HL-60 (cell line): Measurements from ENCODE around the gene ANKRD22.

Experiments
- DNase-seq, 2 experiments: peaks; one replicate each; pipeline ENCODE4 v3.0.0-alpha.2; 2010 to 2020; ENCODE audit warnings: low read depth in 1 of 2, low spot score in 1 of 2
- H3K27ac ChIP-seq: fragments of 250-450 bp; sonication (Bioruptor Pico); replicated peaks from 2 replicates; pipeline ENCODE4 v1.5.1; 2020; ENCODE audit warnings: mild to moderate bottlenecking, moderate library complexity
- H3K27me3 ChIP-seq: fragments of 250-450 bp; sonication (Bioruptor Pico); 2 replicates; pipeline ENCODE4 v1.5.1; 2021; ENCODE audit warnings: mild to moderate bottlenecking, moderate library complexity; ENCODE audit not compliant: insufficient read depth, poor library complexity, severe bottlenecking
- H3K4me3 ChIP-seq: replicated peaks from 2 replicates; pipeline ENCODE4 v1.5.1; 2011; ENCODE audit warnings: mild to moderate bottlenecking, control low read depth, low read length; ENCODE audit not compliant: insufficient read depth
- CTCF ChIP-seq: IDR thresholded peaks from one replicate; pipeline ENCODE4 v1.5.1; 2011; ENCODE audit warnings: low read length, control low read depth, inconsistent platforms; ENCODE audit not compliant: insufficient read depth
- GABPA ChIP-seq: IDR thresholded peaks from 2 replicates; pipeline ENCODE4 v1.6.1; 2012; ENCODE audit warnings: low read depth
- POLR2AphosphoS5 ChIP-seq: IDR thresholded peaks from 2 replicates; pipeline ENCODE4 v1.6.1; 2012; ENCODE audit warnings: low read depth
- REST ChIP-seq: IDR thresholded peaks from 2 replicates; pipeline ENCODE4 v1.6.1; 2012; ENCODE audit warnings: low read depth; ENCODE audit not compliant: insufficient replicate concordance
- SPI1 ChIP-seq: IDR thresholded peaks from 2 replicates; pipeline ENCODE4 v1.6.1; 2012; ENCODE audit warnings: low read depth, mild to moderate bottlenecking, borderline replicate concordance

Gene ANKRD22

DNA sequence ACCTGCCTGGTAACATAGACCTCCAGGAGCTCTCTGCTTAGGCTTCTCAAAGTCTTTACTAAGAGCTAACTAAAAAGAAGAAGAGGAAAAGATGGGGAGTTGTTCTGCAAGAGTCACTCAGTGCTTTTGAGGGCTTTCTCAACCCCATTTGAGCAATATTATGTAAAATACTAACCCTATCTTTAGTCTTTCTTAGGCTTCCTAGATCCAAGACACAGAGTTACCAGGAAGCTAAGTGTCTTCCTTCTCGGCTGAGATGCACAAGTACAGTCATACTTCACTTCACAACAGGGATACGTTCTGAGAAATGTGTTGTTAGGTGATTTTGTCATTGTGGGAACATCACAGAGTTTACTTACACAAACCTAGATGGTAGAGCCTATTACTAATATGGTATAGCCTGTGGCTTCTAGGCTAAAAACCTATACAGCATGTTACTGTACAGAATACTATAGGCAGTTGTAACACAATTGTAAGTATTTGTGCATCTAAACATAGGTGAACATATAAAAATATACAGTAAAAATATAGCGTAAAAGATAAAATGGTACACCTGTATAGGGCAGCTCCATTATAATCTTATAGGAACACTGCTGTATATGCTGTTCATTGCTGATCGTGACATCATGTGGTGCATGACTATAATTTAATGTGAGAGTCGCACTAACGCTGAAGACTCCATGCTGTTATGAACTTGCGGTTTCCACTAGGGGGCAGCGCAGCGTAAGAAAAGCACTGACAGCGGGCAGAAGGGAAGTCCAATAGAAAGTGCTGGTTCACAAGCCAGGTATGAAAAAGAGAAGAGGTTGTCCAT is 16.3 kb downstream of the ANKRD22 start:
- Histone ChIP-seq H3K27me3 (no peaks in the 10 kb centered on the region), H3K4me3 (no peak overlapping the region), H3K27ac (peak overlapping the region; percentile 60)
- DNase-seq: peak; percentile 73 to 90
- no peak for TF ChIP-seq GABPA
- peak; percentile 58; the same call in 1 of the 2 replicates for TF ChIP-seq SPI1
- TF ChIP-seq CTCF: peak; percentile 75

GRCh38 chr10:88833723-88834122 is 17.9 kb downstream of the ANKRD22 start:
- TF ChIP-seq GABPA: no peak
- no peak for TF ChIP-seq REST
- TF ChIP-seq POLR2AphosphoS5: peak; percentile 38; the same call in 1 of the 2 replicates
- peak; percentile 93 for TF ChIP-seq SPI1
- no peak for TF ChIP-seq CTCF
- DNase-seq: peak in 1 of 2 experiments; percentile 82
- H3K27ac ChIP-seq: peak overlapping the region; percentile 60
- H3K4me3 ChIP-seq: no peak overlapping the region
- H3K27me3 ChIP-seq: no peaks in the 10 kb centered on the region

DNA sequence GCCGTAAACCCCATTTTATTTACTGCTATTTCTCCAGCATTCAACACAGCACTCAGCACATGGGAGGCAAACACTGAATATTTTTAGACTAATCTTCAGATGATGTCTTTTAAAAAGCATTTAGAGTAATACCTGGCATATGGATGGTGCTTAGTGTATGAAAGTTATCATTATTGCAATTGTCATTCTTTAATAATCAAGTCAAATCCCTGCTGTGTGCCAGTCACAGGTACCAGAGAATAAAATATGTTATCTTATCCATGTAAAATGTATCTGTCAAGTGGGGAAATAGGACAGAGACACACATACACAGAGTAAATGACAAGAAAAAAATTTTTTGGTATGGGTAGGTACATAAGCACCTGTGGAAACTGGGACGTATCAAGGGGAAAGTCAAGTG is 18.5 kb downstream of the ANKRD22 start:
- H3K27me3 ChIP-seq: no peaks in the 10 kb centered on the region
- no peak for DNase-seq
- TF ChIP-seq CTCF (no peak), GABPA (no peak), POLR2AphosphoS5 (no peak), SPI1 (no peak), REST (no peak)
- peak overlapping the region; percentile 60 for H3K27ac ChIP-seq
- H3K4me3 ChIP-seq: no peak overlapping the region

GRCh38 chr10:88832376-88832775 is 19.3 kb downstream of the ANKRD22 start:
- H3K27me3 ChIP-seq: no peaks in the 10 kb centered on the region
- TF ChIP-seq POLR2AphosphoS5 (no peak), REST (no peak)
- H3K27ac ChIP-seq: no peak overlapping the region
- H3K4me3 ChIP-seq: no peak overlapping the region
- no peak for DNase-seq
